GM23338 (cell line): Measurements from ENCODE around the gene METTL17. TPM values are rescaled to one million over a fixed set of nuclear protein-coding genes. Genes with fewer than 3 reads are reported as not detected.

Experiments
- EZH2 ChIP-seq: fragments of 200-600 bp; sonication (generic); IDR thresholded peaks from one replicate; pipeline ENCODE4 v1.8.0; 2017; ENCODE audit warnings: antibody characterized with exemption, mild to moderate bottlenecking, low read depth; ENCODE audit not compliant: unreplicated experiment
- NANOG ChIP-seq: IDR thresholded peaks from 2 replicates; pipeline ENCODE4 v1.6.1; 2016; ENCODE audit warnings: antibody characterized with exemption, borderline replicate concordance
- STAT1 ChIP-seq: IDR thresholded peaks from one replicate; pipeline ENCODE4 v1.6.1; 2016; ENCODE audit warnings: antibody characterized with exemption; ENCODE audit not compliant: unreplicated experiment
- microRNA-seq: library from miRNA; unstranded; fragments of <30 nt; microRNA quantifications from one replicate; pipeline ENCODE4, GENCODE V29; 2017
- polyA plus RNA-seq: library from polyadenylated mRNA; unstranded; fragments of >200 nt; fragmentation: Nextera tagmentation; extraction: Ambion mirVana; gene quantifications from 2 replicates; pipeline ENCODE4 v1.2.1, GENCODE V29; 2016
- small RNA-seq: library from RNA; depleted of rRNA; stranded (forward); fragments of <200 nt; gene quantifications from one replicate; pipeline ENCODE3, GENCODE V24; 2014; ENCODE audit warnings: low replicate concordance
- total RNA-seq: library from RNA; depleted of rRNA; stranded (reverse); fragments of >200 nt; shearing (Covaris generic); gene quantifications from 2 replicates; pipeline ENCODE4 v1.2.3, GENCODE V29; 2014; rRNA removed

Gene METTL17
- total and polyA plus RNA-seq, 2 experiments from 2014 or later: 74.9 to 156 TPM

- TF ChIP-seq NANOG: no peak
- TF ChIP-seq STAT1: no peak
- TF ChIP-seq EZH2: no peak
Measured at GRCh38 chr14:21043974-21044618, 54.3 kb downstream of the METTL17 start (continued).

Small RNA genes within 50 kb of the gene (microRNA-seq; reads per million reads assigned to microRNA genes)
- not detected for gene MIR6717

Small RNA genes within 50 kb of the gene (small RNA-seq; reads per million reads assigned to genes)
- gene RN7SL189P: not detected

Other genes starting within 250 kb of the METTL17 start
- not detected in 2 replicates for gene EDDM3A, start 244.1 kb upstream of the METTL17 start, total RNA-seq
- gene EDDM3A, start 244.1 kb upstream of the METTL17 start, polyA plus RNA-seq: not detected in 2 replicates
- not detected in 2 replicates for gene EDDM3B, start 221.6 kb upstream of the METTL17 start, total RNA-seq
- gene EDDM3B, start 221.6 kb upstream of the METTL17 start, polyA plus RNA-seq: not detected in 2 replicates
- 0.45 TPM in 1 of 2 replicates, not detected in the other for gene RNASE6, start 208.7 kb upstream of the METTL17 start, total RNA-seq
- not detected in 2 replicates for gene RNASE6, start 208.7 kb upstream of the METTL17 start, polyA plus RNA-seq
- gene RNASE1, start 187.1 kb upstream of the METTL17 start, total RNA-seq: 0.56 TPM in 1 of 2 replicates, not detected in the other
- 1.7 and 2.0 TPM in 2 replicates for gene RNASE1, start 187.1 kb upstream of the METTL17 start, polyA plus RNA-seq
- not detected in 2 replicates for gene RNASE3, start 98.6 kb upstream of the METTL17 start, total RNA-seq
- gene RNASE3, start 98.6 kb upstream of the METTL17 start, polyA plus RNA-seq: not detected in 2 replicates
- not detected in 2 replicates for gene RNASE2, start 34.5 kb upstream of the METTL17 start, total RNA-seq
- not detected in 2 replicates for gene RNASE2, start 34.5 kb upstream of the METTL17 start, polyA plus RNA-seq
- not detected in 2 replicates for gene SLC39A2, start 9.3 kb downstream of the METTL17 start, total RNA-seq
- gene SLC39A2, start 9.3 kb downstream of the METTL17 start, polyA plus RNA-seq: not detected in 2 replicates
- gene NDRG2, start 35.1 kb downstream of the METTL17 start, total RNA-seq: 15.2 and 20.6 TPM in 2 replicates
- 8.8 and 10.5 TPM in 2 replicates for gene NDRG2, start 35.1 kb downstream of the METTL17 start, polyA plus RNA-seq
- not detected in 2 replicates for gene TPPP2, start 40.2 kb downstream of the METTL17 start, total RNA-seq
- not detected in 2 replicates for gene TPPP2, start 40.2 kb downstream of the METTL17 start, polyA plus RNA-seq
- gene RNASE13, start 44.8 kb downstream of the METTL17 start, total RNA-seq: not detected in 2 replicates
- gene RNASE13, start 44.8 kb downstream of the METTL17 start, polyA plus RNA-seq: not detected in 2 replicates
- not detected in 2 replicates for gene RNASE7, start 52.4 kb downstream of the METTL17 start, total RNA-seq
- not detected in 2 replicates for gene RNASE7, start 52.4 kb downstream of the METTL17 start, polyA plus RNA-seq
- not detected in 2 replicates for gene RNASE8, start 67.8 kb downstream of the METTL17 start, total RNA-seq
- gene RNASE8, start 67.8 kb downstream of the METTL17 start, polyA plus RNA-seq: not detected in 2 replicates
- 38.6 and 44.6 TPM in 2 replicates for gene ARHGEF40, start 80.3 kb downstream of the METTL17 start, total RNA-seq
- 17.7 and 21.5 TPM in 2 replicates for gene ARHGEF40, start 80.3 kb downstream of the METTL17 start, polyA plus RNA-seq
- gene ZNF219, start 108.7 kb downstream of the METTL17 start, total RNA-seq: 148 and 153 TPM in 2 replicates
- 35.5 and 37.7 TPM in 2 replicates for gene ZNF219, start 108.7 kb downstream of the METTL17 start, polyA plus RNA-seq
- gene TMEM253, start 111.1 kb downstream of the METTL17 start, total RNA-seq: 0.59 TPM in 1 of 2 replicates, not detected in the other
- gene TMEM253, start 111.1 kb downstream of the METTL17 start, polyA plus RNA-seq: 0.95 and 2.7 TPM in 2 replicates
- not detected in 2 replicates for gene OR5AU1, start 166.1 kb downstream of the METTL17 start, total RNA-seq
- not detected in 2 replicates for gene OR5AU1, start 166.1 kb downstream of the METTL17 start, polyA plus RNA-seq